GM12878 (cell line): Measurements from ENCODE around the gene LIMS2.

Source experiments
- CEBPB ChIP-seq, 2 experiments: fragments of 150-350 bp in 1 of 2; IDR thresholded peaks; 2 replicates each; pipeline ENCODE4 v1.6.1; 2012 to 2014; ENCODE audit warnings: low read depth in 2 of 2, low read length in 2 of 2, borderline replicate concordance in 1 of 2, inconsistent platforms in 1 of 2
- POLR2A ChIP-seq: IDR thresholded peaks from 2 replicates; pipeline ENCODE4 v1.6.1; 2011; ENCODE audit warnings: low read depth, mild to moderate bottlenecking, low read length
- SIN3A ChIP-seq: IDR thresholded peaks from 2 replicates; pipeline ENCODE4 v1.6.1; 2012; ENCODE audit warnings: low read depth, low read length, improper control_type of control experiment
- SREBF2 ChIP-seq: IDR thresholded peaks from 2 replicates; pipeline ENCODE4 v1.6.1; 2012; ENCODE audit warnings: mild to moderate bottlenecking, low read length
- TF ChIP-seq, protein P1 (sequence below): IDR thresholded peaks from 2 replicates; pipeline ENCODE4 v1.6.1; 2011; ENCODE audit warnings: borderline replicate concordance, low read depth, mild to moderate bottlenecking, moderate library complexity, mixed read lengths, low read length; ENCODE audit not compliant: insufficient read depth; ENCODE audit errors: extremely low read length
- TF ChIP-seq, protein P2 (sequence below): IDR thresholded peaks from 2 replicates; pipeline ENCODE4 v1.6.1; 2012; ENCODE audit warnings: mild to moderate bottlenecking, low read depth, low read length
- TF ChIP-seq, protein P3 (sequence below), 3 experiments: IDR thresholded peaks in 2 of 3; conservative IDR thresholded peaks in 1 of 3; 2 replicates each; pipeline ENCODE4 v1.5.1; 2011; ENCODE audit warnings: low read depth in 3 of 3, low read length in 3 of 3, mild to moderate bottlenecking in 3 of 3, control low read depth in 2 of 3, moderate library complexity in 2 of 3, inconsistent platforms in 1 of 3, mixed read lengths in 1 of 3; ENCODE audit not compliant: control insufficient read depth in 2 of 3, insufficient read depth in 1 of 3; ENCODE audit errors: extremely low read depth in 1 of 3

DNA sequence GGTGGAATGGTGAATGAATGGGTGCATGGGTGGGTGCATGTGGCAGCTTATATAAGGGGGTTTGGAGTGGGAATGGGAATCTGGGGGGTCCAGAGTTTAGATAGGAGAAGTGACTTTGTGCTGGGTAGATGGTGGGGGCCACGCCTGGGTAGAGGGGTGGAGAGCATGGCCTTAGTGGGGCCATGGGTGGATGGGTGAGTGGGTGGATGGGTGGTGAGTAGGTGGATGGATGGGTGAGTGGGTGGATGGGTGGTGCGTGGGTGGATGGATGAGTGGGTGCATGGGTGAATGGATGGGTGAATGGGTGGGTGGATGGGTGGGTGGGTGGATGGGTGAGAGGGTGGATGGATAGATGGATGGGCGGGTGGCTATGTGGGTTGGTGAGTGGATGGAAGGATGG lies 86.0 kb downstream of the LIMS2 start:
- TF ChIP-seq, protein P1, sequence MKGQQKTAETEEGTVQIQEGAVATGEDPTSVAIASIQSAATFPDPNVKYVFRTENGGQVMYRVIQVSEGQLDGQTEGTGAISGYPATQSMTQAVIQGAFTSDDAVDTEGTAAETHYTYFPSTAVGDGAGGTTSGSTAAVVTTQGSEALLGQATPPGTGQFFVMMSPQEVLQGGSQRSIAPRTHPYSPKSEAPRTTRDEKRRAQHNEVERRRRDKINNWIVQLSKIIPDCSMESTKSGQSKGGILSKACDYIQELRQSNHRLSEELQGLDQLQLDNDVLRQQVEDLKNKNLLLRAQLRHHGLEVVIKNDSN: no peak
- TF ChIP-seq, protein P2, sequence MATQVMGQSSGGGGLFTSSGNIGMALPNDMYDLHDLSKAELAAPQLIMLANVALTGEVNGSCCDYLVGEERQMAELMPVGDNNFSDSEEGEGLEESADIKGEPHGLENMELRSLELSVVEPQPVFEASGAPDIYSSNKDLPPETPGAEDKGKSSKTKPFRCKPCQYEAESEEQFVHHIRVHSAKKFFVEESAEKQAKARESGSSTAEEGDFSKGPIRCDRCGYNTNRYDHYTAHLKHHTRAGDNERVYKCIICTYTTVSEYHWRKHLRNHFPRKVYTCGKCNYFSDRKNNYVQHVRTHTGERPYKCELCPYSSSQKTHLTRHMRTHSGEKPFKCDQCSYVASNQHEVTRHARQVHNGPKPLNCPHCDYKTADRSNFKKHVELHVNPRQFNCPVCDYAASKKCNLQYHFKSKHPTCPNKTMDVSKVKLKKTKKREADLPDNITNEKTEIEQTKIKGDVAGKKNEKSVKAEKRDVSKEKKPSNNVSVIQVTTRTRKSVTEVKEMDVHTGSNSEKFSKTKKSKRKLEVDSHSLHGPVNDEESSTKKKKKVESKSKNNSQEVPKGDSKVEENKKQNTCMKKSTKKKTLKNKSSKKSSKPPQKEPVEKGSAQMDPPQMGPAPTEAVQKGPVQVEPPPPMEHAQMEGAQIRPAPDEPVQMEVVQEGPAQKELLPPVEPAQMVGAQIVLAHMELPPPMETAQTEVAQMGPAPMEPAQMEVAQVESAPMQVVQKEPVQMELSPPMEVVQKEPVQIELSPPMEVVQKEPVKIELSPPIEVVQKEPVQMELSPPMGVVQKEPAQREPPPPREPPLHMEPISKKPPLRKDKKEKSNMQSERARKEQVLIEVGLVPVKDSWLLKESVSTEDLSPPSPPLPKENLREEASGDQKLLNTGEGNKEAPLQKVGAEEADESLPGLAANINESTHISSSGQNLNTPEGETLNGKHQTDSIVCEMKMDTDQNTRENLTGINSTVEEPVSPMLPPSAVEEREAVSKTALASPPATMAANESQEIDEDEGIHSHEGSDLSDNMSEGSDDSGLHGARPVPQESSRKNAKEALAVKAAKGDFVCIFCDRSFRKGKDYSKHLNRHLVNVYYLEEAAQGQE: no peak
- TF ChIP-seq POLR2A: no peak
- TF ChIP-seq SIN3A: no peak
- TF ChIP-seq, protein P3, sequence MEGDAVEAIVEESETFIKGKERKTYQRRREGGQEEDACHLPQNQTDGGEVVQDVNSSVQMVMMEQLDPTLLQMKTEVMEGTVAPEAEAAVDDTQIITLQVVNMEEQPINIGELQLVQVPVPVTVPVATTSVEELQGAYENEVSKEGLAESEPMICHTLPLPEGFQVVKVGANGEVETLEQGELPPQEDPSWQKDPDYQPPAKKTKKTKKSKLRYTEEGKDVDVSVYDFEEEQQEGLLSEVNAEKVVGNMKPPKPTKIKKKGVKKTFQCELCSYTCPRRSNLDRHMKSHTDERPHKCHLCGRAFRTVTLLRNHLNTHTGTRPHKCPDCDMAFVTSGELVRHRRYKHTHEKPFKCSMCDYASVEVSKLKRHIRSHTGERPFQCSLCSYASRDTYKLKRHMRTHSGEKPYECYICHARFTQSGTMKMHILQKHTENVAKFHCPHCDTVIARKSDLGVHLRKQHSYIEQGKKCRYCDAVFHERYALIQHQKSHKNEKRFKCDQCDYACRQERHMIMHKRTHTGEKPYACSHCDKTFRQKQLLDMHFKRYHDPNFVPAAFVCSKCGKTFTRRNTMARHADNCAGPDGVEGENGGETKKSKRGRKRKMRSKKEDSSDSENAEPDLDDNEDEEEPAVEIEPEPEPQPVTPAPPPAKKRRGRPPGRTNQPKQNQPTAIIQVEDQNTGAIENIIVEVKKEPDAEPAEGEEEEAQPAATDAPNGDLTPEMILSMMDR (IDR thresholded peaks at IDR 0.05 in 2 of 3, conservative IDR thresholded peaks at IDR 0.05 in 1 of 3; ENCODE audit: control insufficient read depth in 2 of 3, extremely low read depth in 1 of 3, insufficient read depth in 1 of 3, low read depth in 3 of 3, low read length in 3 of 3): no peak
- TF ChIP-seq CEBPB (IDR thresholded peaks at IDR 0.05; ENCODE audit: borderline replicate concordance in 1 of 2, low read depth in 2 of 2, low read length in 2 of 2): no peak
- TF ChIP-seq SREBF2: no peak
